Stomach (tissue), 9 donors: Measurements from ENCODE around the gene LIFR. TPM values are rescaled to one million over a fixed set of nuclear protein-coding genes. Genes with fewer than 3 reads are reported as not detected.
"Not testable (repeated sequence)": the region's sequence is repeated elsewhere in the genome, so short reads cannot be mapped to it uniquely, and the experiment has no call there.

ENCODE experiments used
- DNase-seq, 2 donors: peaks; one replicate each; pipeline versions ENCODE4 v3.0.0 to v3.0.0-alpha.2; 2013 to 2019
- H3K27ac ChIP-seq, 5 donors: fragments of 200-600 bp in 4 of 5; sonication (generic) in 4 of 5; one replicate each; pipeline ENCODE4 v1.5.1; 2013 to 2019; ENCODE audit warnings: mild to moderate bottlenecking in 1 of 5, moderate library complexity in 1 of 5
- H3K27me3 ChIP-seq, 3 donors: fragments of 200-600 bp; sonication (generic); one replicate each; pipeline ENCODE4 v1.5.1; 2017 to 2019; ENCODE audit warnings: mixed run types in 1 of 3
- H3K36me3 ChIP-seq, 4 donors: fragments of 200-600 bp; sonication (generic); 1 replicate in 3 of 4; 2 replicates in 1 of 4; pipeline ENCODE4 v1.5.1; 2016 to 2019
- H3K4me1 ChIP-seq, 4 donors: fragments of 200-600 bp; sonication (generic); one replicate each; pipeline ENCODE4 v1.5.1; 2016 to 2019
- H3K4me3 ChIP-seq, 4 donors: fragments of 200-600 bp; sonication (generic) in 3 of 4; one replicate each; pipeline ENCODE4 v1.5.1; 2016 to 2019; ENCODE audit warnings: mild to moderate bottlenecking in 1 of 4
- H3K9me3 ChIP-seq, 4 donors: fragments of 200-600 bp; sonication (generic); one replicate each; pipeline ENCODE4 v1.5.1; 2016 to 2019
- EP300 ChIP-seq: sonication (generic); formaldehyde crosslinking; IDR thresholded peaks from one replicate; pipeline ENCODE4 v1.6.1; 2017; ENCODE audit warnings: antibody characterized with exemption
- POLR2A ChIP-seq, 4 donors: fragments of 450-650 bp; IDR thresholded peaks; one replicate each; pipeline ENCODE4 v1.6.1; 2016; ENCODE audit warnings: antibody characterized with exemption in 4 of 4, control low read depth in 2 of 4, mild to moderate bottlenecking in 1 of 4, moderate library complexity in 1 of 4
- POLR2AphosphoS5 ChIP-seq, 3 donors: sonication (generic); formaldehyde crosslinking; IDR thresholded peaks; one replicate each; pipeline ENCODE4 v1.6.1; 2016; ENCODE audit warnings: antibody characterized with exemption in 3 of 3
- WGBS, 5 donors: extraction: QIAGEN DNeasy Blood & Tissue Kit in 3 of 5; methylation state at CpG; one replicate each; pipeline versions ENCODE4 v1.1.5 to v1.1.7; 2013 to 2018; 5-methylcytosine and 5-hydroxymethylcytosine counted together
- intact Hi-C: fragments of 100-400 bp; cut with DNase I; formaldehyde crosslinking; loops from one replicate; pipeline ENCODE4 v1.15.1; 2023; ENCODE audit warnings: low total_unique reads
- polyA plus RNA-seq, 3 donors: library from polyadenylated mRNA; stranded (reverse); fragments of 200-250 nt; gene quantifications; one replicate each; pipeline ENCODE4 v1.2.3, GENCODE V29; 2013
- total RNA-seq, 5 donors: library from RNA; depleted of rRNA; stranded (reverse); fragments of >200 nt; gene quantifications; one replicate each; pipeline versions ENCODE4 v1.1.0 to v1.2.3, GENCODE V29; 2014 to 2016
- TF ChIP-seq, protein P1 (sequence below), 7 experiments: fragments of 450-650 bp in 4 of 7; fragments of 200-600 bp in 3 of 7; sonication (generic) in 3 of 7; IDR thresholded peaks; one replicate each; pipeline ENCODE4 v1.5.1; 2016 to 2019; ENCODE audit warnings: antibody characterized with exemption in 7 of 7, control low read depth in 2 of 7, mild to moderate bottlenecking in 1 of 7
- donor health status: healthy with polysubstance abuse.
- donor health status: Bipolar disorder and iron deficiency.
- donor health status: healthy.

Gene LIFR
- total and polyA plus RNA-seq, 8 donors = 6.2 to 259 (median 45.1) TPM

DNA sequence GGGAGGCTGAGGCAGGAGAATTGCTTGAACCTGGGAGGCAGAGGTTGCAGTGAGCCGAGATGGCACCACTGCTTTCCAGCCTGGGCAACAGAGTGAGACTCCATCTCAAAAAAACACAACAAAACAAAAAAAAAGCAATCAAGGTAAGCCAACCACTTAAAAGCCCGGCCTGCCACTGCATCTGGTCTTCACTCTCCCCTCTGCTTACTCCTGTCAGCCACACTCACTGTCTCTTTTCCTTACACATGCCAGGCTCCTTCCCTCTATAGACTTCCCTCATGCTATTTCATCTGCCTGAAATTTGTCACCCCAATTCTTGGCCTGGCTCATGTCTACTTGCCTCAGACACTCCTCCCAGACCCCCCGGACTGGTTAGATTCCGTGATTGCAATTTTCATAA, 17.6 kb upstream of the LIFR start:
- WGBS, 5 donors = 87 to 96% (median 94%) methylated on average over 4 of the region's 4 CpGs
- H3K9me3 ChIP-seq = no peaks in the 10 kb centered on the region

DNA sequence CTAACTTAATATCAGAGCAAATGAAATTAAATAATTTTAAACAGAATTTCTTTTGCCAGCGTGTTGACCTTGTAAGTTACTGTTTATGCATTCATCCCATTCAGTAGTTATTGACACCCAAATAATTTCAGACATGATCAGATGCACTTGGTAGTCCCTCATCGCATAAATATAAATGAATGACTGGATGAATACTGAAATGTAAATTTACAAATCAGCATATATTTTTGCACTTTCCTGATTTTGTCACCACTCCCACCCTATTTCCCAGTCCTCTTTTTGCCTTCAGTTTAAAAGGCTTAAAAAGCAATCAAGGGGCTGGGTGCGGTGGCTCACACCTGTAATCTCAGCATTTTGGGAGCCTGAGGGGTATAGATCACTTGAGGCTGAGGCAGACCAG, 17.1 kb upstream of the LIFR start:
- Histone ChIP-seq H3K4me3 (no peak overlapping the region), H3K4me1 (peaks cover 0 to 8% (median 4%) of the 10 kb centered on the region in 4 donors), H3K36me3 (no peaks in the 10 kb centered on the region), H3K27me3 (no peaks in the 10 kb centered on the region), H3K27ac (no peak overlapping the region), H3K9me3 (no peaks in the 10 kb centered on the region)
- WGBS, 5 donors = 94 to 98% (median 96%) methylated on average over 3 of the region's 3 CpGs
- no peak for DNase-seq
- TF ChIP-seq POLR2AphosphoS5 (IDR thresholded peaks at IDR 0.05) = no peak
- TF ChIP-seq, protein P1, sequence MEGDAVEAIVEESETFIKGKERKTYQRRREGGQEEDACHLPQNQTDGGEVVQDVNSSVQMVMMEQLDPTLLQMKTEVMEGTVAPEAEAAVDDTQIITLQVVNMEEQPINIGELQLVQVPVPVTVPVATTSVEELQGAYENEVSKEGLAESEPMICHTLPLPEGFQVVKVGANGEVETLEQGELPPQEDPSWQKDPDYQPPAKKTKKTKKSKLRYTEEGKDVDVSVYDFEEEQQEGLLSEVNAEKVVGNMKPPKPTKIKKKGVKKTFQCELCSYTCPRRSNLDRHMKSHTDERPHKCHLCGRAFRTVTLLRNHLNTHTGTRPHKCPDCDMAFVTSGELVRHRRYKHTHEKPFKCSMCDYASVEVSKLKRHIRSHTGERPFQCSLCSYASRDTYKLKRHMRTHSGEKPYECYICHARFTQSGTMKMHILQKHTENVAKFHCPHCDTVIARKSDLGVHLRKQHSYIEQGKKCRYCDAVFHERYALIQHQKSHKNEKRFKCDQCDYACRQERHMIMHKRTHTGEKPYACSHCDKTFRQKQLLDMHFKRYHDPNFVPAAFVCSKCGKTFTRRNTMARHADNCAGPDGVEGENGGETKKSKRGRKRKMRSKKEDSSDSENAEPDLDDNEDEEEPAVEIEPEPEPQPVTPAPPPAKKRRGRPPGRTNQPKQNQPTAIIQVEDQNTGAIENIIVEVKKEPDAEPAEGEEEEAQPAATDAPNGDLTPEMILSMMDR (IDR thresholded peaks at IDR 0.05) = no peak
- intact Hi-C loops = no loop called here

More for the DNA sequence above, 17.6 kb upstream of the LIFR start:
- H3K27me3 ChIP-seq = no peaks in the 10 kb centered on the region
- DNase-seq = no peak
- intact Hi-C loops = no loop called here
- no peak overlapping the region for H3K4me3 ChIP-seq
- H3K27ac ChIP-seq = no peak overlapping the region
- TF ChIP-seq POLR2AphosphoS5 (IDR thresholded peaks at IDR 0.05) (no peak), EP300 (no peak)
- H3K36me3 ChIP-seq = no peaks in the 10 kb centered on the region
- peaks cover 0 to 8% (median 4%) of the 10 kb centered on the region in 4 donors for H3K4me1 ChIP-seq

DNA sequence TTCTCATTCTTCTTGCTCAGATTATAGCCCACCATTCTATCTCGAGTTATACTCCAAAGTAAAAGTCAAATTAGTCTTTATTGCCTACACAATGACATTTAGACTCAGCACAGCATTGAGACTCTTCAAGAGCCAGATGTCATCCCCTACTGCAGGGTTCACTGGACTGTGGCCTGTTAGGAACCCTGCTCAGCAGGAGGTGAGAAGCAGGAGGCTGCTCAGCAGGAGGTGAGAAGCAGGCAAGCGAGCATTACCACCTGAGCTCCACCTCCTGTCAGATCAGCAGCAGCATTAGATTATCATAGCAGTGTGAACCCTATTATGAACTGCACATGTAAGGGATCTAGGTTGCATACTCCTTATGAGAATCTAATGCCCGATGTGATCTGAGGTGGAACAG, 12.7 kb upstream of the LIFR start:
- WGBS, 5 donors = 81 to 94% (median 89%) methylated on average over 3 of the region's 3 CpGs
- Histone ChIP-seq H3K4me1 (no peaks in the 10 kb centered on the region), H3K9me3 (no peaks in the 10 kb centered on the region), H3K36me3 (no peaks in the 10 kb centered on the region), H3K4me3 (no peak overlapping the region), H3K27ac (no peak overlapping the region), H3K27me3 (no peaks in the 10 kb centered on the region)
- DNase-seq = no peak
- TF ChIP-seq, protein P1 (IDR thresholded peaks at IDR 0.05) = no peak
- TF ChIP-seq POLR2AphosphoS5 (IDR thresholded peaks at IDR 0.05) = no peak
- no peak for TF ChIP-seq EP300
- TF ChIP-seq POLR2A (IDR thresholded peaks at IDR 0.05) = no peak
- intact Hi-C loops = no loop called here

DNA sequence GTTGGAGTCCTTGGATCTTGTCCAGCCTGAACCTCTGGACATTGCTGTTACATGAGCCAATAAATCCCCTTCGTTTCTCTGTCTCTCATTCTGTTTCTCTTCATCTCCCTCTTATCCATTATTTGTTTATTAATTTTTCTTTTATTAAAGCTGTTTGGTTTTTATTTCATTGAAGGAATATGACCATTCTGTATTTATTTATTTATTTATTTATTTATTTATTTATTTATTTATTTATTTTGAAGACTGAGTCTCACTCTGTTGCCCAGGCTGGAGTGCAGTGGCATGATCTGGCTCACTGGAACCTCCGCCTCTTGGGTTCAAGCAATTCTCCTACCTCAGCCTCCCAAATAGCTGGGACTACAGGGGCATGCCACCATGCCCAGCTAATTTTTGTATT, 10.9 kb upstream of the LIFR start:
- H3K4me3 ChIP-seq, H3K27me3 ChIP-seq, H3K27ac ChIP-seq, intact Hi-C loops, H3K9me3 ChIP-seq, DNase-seq, H3K36me3 ChIP-seq, H3K4me1 ChIP-seq: not testable (repeated sequence)
- 88 to 97% (median 93%) methylated on average over 2 of the region's 2 CpGs for WGBS, 5 donors

DNA sequence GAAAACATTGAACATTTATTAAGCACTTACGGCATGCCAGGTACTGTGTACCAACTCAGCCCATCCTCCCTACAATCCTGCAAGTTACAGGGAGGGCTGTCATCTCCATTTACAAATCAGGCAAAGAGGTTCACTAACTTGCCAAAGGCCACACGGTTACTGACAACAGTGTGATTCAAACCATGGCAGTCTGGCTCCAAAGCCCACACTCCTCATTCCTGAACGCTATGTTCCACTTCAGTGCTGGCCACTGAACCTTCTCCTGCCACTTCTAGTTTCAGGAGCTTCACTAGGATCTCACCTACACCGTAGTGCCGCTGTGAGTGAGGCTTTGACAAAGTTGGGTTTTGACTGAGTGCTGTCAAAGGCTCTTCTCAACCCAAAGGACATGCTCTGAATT, 7.2 kb upstream of the LIFR start:
- TF ChIP-seq EP300 (no peak), POLR2AphosphoS5 (IDR thresholded peaks at IDR 0.05) (no peak), POLR2A (IDR thresholded peaks at IDR 0.05) (no peak)
- TF ChIP-seq, protein P1 (IDR thresholded peaks at IDR 0.05) = no peak
- intact Hi-C loops = no loop called here

More for the DNA sequence above, 7.2 kb upstream of the LIFR start:
- Histone ChIP-seq H3K4me3 (no peak overlapping the region), H3K4me1 (peaks cover 0 to 21% (median 7%) of the 10 kb centered on the region in 4 donors), H3K27ac (no peak overlapping the region), H3K36me3 (no peaks in the 10 kb centered on the region), H3K9me3 (no peaks in the 10 kb centered on the region), H3K27me3 (no peaks in the 10 kb centered on the region)
- WGBS, 5 donors = 85 to 96% (median 88%) methylated on average over 5 of the region's 5 CpGs
- no peak for DNase-seq
